Activated CD4-positive, alpha-beta T cell treated with anti-CD3 and anti-CD28 coated beads, Interleukin-2, amount 50 U/mL, for 24 hours (primary cell): ENCODE measurements around the gene PUS1.

Source experiments
- DNase-seq, 2 donors: peaks; one replicate each; pipeline ENCODE4 v3.0.0-alpha.2; 2020; ENCODE audit warnings: low read depth in 1 of 2, low spot score in 1 of 2

PUS1 gene

DNA sequence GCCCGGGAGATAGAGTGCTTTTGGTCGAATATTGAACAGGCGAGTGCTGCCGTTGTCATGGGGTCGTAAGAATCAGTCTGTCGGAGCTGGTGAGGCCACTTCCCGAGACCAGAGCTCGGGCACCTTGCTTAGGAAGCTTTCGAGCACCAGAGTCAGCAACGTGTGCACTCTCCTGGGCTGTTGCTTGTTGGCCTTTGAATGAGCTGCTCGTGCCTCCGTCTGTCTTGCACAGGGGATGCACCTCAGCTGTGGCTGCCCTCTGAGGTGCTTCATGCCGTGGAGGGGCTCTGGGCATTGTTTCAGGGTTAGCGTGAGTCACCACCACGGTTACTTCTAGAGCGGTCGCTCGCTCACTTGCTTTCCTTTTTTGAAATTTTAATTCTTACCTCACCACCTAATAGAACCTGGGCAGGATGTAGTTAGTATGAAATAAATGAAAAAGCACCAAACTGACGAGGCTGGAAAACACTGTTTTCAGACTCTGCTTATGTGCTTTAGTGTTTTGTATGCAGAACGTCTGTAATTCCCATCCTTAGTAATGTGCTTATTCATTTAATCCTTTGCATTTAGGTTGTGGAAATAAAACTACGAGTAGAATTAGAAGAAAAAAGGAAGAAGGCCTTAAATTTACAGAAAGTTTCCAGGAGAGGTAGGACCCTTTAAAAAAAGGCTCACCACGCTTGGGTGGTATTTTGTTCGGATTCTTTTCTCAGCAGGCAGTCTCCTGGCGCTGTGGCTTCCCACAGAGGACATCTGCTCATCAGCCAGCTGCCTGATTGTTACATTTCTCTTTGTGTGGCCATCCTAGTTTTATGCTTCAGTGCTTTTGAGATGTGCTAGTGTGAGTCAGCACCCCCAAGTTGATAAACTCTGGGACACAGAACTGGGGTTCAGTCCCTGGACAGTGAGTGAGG, 61.2 kb downstream of the PUS1 start:
- DNase-seq = no peak

DNA sequence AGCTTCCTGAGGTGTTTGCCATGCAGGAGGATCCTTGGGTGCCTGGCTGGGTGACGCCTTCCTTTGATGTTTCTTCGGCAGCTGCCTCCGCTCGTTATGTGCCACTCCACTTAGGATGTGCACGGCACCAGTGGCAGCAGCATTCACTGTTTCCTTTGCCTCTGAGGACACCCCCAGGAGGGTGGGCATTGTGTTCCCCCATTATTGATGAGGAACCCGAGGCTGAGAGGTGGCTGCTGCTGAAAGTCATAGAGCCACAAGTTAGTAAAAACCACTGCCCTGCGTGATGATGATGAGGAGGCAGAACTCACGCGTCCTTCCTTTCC, 61.9 kb downstream of the PUS1 start:
- DNase-seq = no peak

DNA sequence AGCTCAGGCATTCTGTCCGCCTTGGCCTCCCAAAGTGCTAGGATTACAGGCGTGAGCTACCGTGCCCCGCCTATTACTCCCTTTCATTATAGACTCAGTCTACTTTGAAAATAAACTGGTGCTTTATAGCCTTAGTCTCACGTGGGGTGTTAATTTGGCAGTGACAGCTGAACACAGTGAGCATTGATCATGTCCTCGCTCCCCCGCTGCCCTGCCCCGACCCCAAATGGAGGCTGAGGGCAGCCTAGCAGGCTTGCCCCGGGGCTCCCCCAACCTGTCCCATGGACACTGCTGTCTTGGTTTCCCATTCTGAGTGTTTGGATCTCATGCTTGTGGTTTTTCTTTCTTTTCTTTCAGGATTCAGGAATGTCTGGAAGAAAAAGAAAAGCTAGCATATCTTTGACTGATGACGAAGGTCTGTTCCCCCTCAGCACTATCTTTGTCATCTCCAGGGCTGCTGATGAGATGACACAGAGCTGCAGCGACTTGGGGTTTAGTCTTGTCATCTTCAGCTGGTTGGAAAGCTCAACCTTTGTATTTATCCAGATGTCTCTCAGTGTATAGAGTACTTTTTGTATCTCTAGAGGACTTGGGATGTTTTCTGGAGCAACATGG, 62.8 kb downstream of the PUS1 start:
- DNase-seq = no peak

DNA sequence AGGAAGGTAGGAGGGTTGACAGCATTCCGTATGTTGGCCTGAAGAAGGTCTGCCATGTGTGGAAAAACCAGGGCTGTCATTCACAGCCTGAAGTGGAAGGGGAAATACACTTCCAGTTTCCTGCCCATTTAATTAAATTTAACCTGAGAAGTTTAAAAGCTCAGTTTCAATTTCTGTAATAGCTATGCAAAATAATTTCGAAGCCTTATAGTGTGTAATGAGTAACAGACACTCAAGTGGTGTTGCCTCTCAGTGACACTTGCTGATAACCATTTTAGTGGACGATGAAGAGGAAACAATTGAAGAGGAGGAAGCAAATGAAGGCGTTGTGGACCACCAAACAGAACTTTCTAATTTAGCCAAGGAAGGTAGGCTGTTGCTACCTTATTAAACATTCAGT, 65.5 kb downstream of the PUS1 start:
- DNase-seq = no peak
